ENCODE results near the gene ATP9A.

DNA sequence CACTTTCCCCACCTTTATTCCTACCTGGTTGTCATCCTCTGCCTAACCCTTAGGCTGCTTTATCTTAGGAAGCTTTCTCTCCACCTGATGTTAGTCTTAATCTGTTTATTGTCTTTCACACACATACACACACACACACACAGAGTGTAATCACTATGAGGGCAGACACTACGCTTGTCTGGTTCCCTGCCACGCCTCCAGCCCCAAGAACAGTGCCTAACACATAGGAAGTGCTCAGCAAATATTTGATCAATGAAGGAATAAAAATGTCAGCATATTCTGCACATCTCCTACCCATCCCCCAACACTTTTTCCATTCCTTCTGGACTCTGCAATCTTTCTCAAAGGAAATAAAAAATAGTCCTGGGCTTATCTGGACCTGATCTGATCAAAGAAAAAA lies 174.6 kb downstream of the ATP9A start:
- TF ChIP-seq, protein P1, sequence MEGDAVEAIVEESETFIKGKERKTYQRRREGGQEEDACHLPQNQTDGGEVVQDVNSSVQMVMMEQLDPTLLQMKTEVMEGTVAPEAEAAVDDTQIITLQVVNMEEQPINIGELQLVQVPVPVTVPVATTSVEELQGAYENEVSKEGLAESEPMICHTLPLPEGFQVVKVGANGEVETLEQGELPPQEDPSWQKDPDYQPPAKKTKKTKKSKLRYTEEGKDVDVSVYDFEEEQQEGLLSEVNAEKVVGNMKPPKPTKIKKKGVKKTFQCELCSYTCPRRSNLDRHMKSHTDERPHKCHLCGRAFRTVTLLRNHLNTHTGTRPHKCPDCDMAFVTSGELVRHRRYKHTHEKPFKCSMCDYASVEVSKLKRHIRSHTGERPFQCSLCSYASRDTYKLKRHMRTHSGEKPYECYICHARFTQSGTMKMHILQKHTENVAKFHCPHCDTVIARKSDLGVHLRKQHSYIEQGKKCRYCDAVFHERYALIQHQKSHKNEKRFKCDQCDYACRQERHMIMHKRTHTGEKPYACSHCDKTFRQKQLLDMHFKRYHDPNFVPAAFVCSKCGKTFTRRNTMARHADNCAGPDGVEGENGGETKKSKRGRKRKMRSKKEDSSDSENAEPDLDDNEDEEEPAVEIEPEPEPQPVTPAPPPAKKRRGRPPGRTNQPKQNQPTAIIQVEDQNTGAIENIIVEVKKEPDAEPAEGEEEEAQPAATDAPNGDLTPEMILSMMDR (IDR thresholded peaks at IDR 0.05) = no peak
- TF ChIP-seq POLR2A (IDR thresholded peaks at IDR 0.05) = no peak

All from body of pancreas (tissue), 4 donors.